HG03135 (cell line): Measurements from ENCODE around the gene AGRN.
"Not testable (repeated sequence)": the region's sequence is repeated elsewhere in the genome, so short reads cannot be mapped to it uniquely, and the experiment has no call there.

Experiments used
- ATAC-seq: cut with Tn5 transposase; IDR thresholded peaks from one replicate; pipeline ENCODE4 v1.9.1; 2021; ENCODE audit warnings: mild to moderate bottlenecking, moderate library complexity; ENCODE audit not compliant: unreplicated experiment

AGRN gene

GRCh38 chr1:1074631-1075147, 54.8 kb downstream of the AGRN start:
- no peak for ATAC-seq

- ATAC-seq, result no peak
Observed at GRCh38 chr1:1075148-1075935, 55.4 kb downstream of the AGRN start.

- not testable (repeated sequence) for ATAC-seq
Observed at GRCh38 chr1:1077396-1077795, 57.5 kb downstream of the AGRN start.

- peak; percentile 47 for ATAC-seq
Observed at GRCh38 chr1:1079408-1080121, 59.6 kb downstream of the AGRN start.

- peak; percentile 6 for ATAC-seq
Observed at GRCh38 chr1:1080122-1080757, 60.3 kb downstream of the AGRN start.

GRCh38 chr1:1080951-1081310, 61.0 kb downstream of the AGRN start:
- no peak for ATAC-seq

- ATAC-seq, result no peak
Observed at GRCh38 chr1:1081311-1082238, 61.7 kb downstream of the AGRN start.

GRCh38 chr1:1082239-1082775, 62.4 kb downstream of the AGRN start:
- no peak for ATAC-seq

GRCh38 chr1:1082776-1083415, 63.0 kb downstream of the AGRN start:
- no peak for ATAC-seq

- ATAC-seq, result no peak
Observed at GRCh38 chr1:1083416-1084371, 63.8 kb downstream of the AGRN start.

- ATAC-seq, result no peak
Observed at GRCh38 chr1:1084372-1085170, 64.7 kb downstream of the AGRN start.

GRCh38 chr1:1085171-1085841, 65.4 kb downstream of the AGRN start:
- ATAC-seq, result no peak

- ATAC-seq, result no peak
Observed at GRCh38 chr1:1085911-1086841, 66.3 kb downstream of the AGRN start.

GRCh38 chr1:1086911-1087341, 67.0 kb downstream of the AGRN start:
- no peak for ATAC-seq

GRCh38 chr1:1087351-1088028, 67.6 kb downstream of the AGRN start:
- no peak for ATAC-seq
